Measurements from ENCODE around the gene NT5C. TPM values are rescaled to one million over a fixed set of nuclear protein-coding genes. Genes with fewer than 3 reads are reported as not detected.

NT5C gene
- polyA plus RNA-seq, 4 donors = 44.7 to 71.4 (median 61.9) TPM

DNA sequence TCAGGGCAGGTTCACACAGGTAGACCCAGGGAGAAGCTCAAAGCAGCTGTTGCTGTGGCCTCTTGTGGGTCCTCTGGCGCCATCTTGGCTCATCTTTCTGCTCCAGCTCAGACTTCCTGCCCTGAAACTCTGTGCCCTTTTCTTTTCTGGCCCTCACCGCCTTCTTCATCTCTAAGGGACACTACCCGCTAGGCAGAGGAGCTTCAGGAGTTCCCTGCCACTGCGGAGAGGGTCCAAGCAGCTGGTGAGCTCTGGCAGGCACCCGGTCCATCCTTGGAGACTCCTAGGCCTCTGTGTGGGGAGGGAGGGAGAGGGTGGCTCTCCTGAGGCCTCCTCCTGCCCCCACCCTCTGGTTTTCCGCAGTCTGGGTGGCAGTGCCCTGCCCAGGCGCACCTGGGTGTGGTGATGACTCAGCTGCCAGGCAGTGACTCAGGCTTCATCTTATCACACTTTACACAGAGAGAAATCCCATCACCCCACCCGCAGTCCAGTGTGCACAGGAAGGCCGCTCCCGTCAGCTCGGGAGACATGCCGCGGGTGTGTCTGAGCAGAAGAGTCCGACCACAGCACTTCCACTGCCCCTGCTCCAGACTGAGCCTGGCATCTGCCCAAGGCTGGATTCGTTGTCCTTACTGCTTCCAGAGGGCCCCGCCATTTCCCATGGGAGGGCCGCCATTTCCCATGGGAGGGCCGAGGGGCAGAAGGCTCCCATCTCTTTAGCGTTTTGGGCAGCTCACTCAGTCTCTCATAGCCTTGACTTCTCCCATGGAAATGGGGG is 7.3 kb downstream of the NT5C start:
- no peak for DNase-seq (ENCODE audit: low read depth in 4 of 4, low spot score in 2 of 4)

- no peak for DNase-seq (ENCODE audit: low read depth in 4 of 4, low spot score in 2 of 4)
Measured at GRCh38 chr17:75118307-75118706, 13.2 kb downstream of the NT5C start.

- no peak for DNase-seq (ENCODE audit: low read depth in 4 of 4, low spot score in 2 of 4)
Measured at GRCh38 chr17:75116737-75117136, 14.8 kb downstream of the NT5C start.

DNA sequence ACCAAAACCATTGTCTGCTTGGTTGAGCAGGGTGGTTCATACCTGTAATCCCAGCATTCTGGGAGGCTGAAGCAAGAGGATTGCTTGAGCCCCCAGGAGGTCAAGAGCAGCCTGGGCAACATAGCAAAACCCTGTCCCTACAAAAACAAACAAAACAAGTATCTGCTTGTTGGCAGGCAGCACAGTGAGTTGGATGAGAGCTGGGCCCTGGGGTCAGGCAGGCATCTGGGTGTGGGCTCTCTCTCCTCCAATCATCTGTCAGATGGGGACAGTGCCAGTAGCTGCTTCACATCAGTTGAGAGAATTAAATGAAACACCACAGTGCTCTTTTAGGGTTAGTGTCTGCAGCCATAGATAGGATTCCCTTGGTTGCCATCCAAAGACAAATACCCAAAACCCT is 16.0 kb downstream of the NT5C start:
- DNase-seq (ENCODE audit: low read depth in 4 of 4, low spot score in 2 of 4) = no peak

- no peak for DNase-seq (ENCODE audit: low read depth in 4 of 4, low spot score in 2 of 4)
Measured at GRCh38 chr17:75114552-75115314, 16.8 kb downstream of the NT5C start.

DNA sequence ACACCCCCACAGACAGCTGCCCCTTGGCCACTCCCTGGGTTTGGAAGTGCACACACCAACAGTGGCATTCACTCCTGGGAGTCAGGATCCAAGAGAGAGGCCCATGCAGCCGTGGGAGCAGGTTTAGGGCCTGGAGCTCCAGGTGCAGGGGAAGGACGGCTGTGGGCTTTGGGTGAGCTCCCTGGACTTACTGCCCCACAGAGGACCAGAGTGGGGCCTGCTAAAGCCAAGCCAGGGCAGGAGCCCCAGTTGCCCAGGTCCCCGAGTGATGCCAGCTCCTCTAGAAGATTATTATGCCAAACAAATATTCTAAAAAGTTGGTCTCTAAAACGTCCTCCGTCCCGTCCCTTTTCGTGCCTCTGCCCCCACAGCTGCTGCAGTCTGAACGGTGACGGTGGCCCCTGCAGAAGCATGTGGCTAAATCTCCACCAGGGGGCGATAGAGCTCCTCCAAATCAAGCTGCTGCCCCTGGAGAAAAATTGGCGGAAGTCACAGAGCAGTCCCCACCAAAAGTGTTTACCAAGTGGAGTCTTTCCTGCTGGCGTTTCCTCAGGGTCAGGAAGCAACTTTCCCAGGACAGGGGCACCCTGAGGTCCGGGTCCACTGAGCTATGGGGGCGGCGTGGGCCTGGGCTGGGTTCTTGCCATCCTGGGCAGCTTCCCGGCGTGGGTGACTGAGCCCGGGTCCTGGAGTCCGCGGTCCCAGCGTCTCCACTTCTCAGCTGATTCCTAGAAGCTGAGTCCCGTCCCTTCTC is 17.6 kb downstream of the NT5C start:
- peak; percentile 80 to 92 (median 86) for DNase-seq (ENCODE audit: low read depth in 4 of 4, low spot score in 2 of 4)

GRCh38 chr17:75111777-75112335 is 19.7 kb downstream of the NT5C start:
- no peak for DNase-seq (ENCODE audit: low read depth in 4 of 4, low spot score in 2 of 4)

DNA sequence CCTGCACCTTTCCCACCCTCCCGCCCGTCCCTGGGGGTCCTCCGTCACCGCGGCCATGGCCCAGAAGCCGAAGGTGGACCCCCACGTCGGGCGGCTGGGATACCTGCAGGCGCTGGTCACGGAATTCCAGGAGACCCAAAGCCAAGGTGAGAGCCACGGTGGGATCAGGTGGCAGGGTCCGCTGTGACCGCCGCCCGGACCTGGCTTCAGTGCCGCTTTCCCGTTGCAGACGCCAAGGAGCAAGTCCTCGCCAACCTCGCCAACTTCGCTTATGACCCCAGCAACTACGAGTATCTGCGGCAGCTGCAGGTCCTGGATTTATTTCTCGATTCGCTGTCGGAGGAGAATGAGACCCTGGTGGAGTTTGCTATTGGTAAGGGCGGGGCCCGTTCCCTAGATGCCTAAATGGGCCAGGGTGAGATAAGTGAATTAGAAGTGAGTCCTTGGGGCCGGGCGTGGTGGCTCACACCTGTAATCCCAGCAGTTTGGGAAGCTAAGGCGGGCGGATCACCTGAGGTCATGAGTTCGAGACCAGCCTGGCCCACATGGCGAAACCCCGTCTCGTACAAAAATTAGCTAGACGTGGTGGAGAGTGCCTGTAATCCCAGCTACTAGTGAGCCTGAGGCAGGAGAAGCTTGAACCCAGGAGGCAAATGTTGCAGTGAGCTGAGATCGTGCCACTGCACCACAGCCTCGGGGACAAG is 21.2 kb downstream of the NT5C start:
- no peak for DNase-seq (ENCODE audit: low read depth in 4 of 4, low spot score in 2 of 4)

DNA sequence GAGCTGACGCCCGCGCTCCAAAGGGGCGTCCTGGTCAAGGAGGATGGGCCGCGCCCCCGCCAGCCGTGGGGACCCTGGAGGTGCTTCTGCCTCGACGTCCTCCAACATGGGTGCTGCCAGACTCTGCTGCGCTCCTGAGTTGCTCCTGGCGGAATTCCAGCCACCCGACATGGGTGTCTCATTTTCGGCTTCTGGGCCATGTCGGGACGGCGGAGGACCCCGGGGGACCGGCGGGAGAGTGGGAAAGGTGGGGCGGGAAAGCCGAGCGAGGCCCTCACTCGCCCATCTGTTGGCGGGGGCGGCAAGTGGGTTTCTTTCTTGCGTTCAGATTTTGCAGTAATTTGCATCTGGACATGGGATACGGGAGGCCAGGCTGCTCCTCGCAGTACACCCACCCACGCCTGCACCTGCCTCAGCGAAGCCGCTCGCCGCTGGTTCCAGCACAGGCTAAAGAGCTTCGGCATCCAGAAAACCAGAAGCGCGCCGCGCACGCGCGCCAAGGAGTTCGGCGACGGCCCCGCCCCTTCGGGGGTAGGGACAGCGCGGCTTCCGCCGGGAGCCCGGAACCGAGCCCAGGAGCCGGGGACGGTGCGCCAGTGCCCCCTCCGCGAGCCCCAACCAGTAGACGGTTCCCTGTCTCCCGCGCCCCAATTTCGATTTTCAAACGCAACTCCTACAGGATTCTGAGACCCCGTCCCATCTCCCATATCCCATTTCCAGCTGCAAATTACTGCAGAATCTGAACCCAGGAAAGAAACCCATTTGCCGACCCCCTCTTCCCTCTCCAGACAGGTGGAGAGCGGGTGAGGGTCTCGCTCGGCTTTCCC is 21.9 kb downstream of the NT5C start, which contains the start of gene ARMC7:
ARMC7 (plus strand) TSS at position 563 of the 827 bp plus-strand sequence. CDS start 320 bp downstream, outside the sequence.
- peak in 1 of 4 donors; percentile 64 for DNase-seq (ENCODE audit: low read depth in 4 of 4, low spot score in 2 of 4)

- no peak for DNase-seq (ENCODE audit: low read depth in 4 of 4, low spot score in 2 of 4)
Measured at GRCh38 chr17:75109046-75109406, 22.5 kb downstream of the NT5C start.

DNA sequence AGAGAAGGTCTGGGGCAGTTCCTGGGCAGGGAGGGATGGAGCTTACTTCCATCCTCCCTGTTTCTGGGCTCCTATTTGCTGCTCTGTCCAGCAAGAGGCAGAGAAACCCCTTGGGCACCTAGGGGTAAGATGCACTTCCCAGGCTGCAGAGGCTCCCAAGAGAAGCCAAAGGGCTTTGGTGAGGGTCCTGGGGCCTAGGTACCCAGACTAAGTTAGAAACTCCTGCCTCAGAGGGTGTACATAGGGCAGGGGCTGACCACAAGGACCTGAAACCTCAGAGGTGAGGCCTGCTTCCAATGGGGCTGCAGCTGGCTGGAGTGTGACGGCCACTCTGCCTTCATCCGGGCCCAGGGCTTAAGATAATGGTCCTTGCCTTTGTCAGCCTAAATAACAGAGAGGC is 23.3 kb downstream of the NT5C start:
- no peak for DNase-seq (ENCODE audit: low read depth in 4 of 4, low spot score in 2 of 4)

DNA sequence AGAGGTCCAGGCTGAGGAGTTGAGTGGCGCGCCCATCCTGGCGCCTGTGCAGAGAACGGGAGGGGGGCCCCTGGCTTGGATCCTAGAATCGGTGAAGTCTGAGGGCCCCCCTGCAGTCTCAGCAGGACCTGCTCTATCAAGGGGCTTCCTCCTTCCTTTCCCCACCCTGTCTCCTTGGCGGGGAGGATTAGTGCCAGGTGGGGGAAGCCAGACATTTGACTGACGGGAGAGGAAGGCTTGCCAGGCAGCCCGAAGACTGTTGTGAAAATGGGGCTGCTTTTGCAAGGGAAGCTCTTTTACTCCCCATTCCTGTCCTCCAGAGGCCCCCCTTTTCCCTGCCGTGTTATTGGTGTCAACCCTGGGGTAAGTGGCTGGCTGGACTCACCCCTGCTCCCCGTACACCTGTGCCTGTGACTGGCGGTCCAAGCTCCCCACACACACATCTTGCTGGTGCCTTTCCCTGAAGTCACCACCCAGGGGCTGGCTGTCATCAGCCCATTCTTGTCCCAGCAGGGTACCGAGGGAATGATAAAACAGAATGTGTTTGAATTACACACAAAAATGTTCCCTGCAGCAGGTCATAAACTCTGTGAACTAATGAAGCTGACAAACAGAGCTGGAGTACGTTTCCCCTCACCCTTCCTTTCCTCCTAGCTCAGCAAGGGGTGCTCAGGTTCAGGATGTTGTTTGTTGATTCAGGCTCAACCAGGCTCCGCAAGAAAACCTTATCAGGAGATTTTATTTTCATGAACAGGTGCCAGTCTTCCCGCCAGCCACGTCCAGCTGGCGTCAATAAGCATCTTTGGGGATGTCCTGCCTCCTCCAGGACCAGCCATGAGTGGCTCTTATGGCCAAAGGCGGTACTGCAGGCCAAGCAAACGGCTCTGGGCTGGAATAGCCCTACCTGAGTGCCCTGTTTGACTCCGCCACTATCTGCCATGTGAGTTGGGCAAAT is 26.1 kb downstream of the NT5C start:
- no peak for DNase-seq (ENCODE audit: low read depth in 4 of 4, low spot score in 2 of 4)

DNA sequence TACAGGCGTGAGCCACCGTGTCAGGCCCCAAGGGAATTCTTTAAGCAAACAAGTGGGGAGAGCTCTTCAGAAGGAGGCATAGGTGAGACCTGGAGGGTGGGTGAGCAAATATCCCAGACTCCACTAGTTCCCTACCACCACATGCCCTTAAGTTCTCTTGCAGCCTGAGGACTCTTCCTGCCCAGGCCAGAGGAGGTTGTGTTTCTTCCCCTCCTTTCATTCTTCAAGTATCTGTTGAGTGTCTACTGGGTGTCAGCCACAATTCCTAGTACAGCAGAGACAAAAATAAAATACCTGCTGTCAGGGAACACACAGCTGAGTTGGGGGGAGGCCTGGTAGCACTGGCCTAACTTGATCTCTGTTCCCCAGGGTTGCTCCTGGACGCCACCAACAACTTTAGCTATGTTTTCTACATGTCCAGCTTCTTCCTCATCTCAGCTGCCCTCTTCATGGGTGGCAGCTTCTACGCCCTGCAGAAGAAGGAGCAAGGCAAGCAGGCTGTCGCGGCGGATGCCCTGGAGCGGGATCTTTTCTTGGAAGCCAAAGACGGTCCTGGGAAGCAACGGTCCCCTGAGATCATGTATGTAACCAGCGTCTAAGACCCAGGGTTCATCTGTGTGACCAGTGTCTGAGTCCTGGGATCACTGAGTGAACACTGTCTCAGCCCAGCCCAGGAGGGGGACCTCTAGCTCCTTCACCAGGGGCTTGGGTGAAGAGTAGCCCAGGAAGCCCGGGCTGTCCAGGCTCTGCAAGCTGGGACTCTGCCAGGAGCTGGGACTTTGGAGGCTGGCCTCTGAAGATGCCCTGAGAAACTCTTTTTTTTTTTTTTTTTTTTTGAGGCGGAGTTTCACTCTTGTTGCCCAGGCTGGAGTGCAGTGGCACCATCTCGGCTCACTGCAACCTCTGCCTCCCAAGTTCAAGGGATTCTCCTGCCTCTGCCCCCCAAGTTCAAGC is 27.7 kb downstream of the NT5C start:
- no peak for DNase-seq (ENCODE audit: low read depth in 4 of 4, low spot score in 2 of 4)

GRCh38 chr17:75102385-75102821 is 29.1 kb downstream of the NT5C start:
- no peak for DNase-seq (ENCODE audit: low read depth in 4 of 4, low spot score in 2 of 4)

DNA sequence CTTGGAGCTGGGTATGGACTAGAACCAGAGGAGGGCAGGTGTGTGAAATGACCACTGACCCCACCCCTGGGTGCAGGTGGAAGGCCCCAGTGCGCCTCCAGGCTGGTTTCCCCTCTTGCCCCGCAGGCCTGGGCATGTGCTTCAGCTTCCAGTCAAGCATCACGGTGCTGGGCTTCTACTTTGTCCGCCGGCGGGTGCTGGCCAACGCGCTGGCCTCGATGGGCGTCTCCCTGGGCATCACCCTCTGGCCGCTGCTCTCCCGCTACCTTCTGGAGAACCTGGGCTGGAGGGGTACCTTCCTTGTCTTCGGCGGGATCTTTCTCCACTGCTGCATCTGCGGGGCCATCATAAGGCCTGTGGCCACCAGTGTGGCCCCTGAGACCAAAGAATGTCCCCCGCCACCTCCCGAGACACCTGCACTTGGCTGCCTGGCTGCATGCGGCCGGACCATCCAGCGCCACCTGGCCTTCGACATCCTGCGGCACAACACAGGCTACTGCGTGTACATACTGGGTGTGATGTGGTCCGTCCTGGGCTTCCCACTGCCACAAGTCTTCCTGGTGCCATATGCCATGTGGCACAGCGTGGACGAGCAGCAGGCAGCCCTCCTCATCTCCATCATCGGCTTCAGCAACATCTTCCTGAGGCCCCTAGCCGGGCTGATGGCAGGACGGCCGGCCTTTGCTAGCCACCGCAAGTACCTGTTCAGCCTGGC is 31.5 kb downstream of the NT5C start:
- DNase-seq (ENCODE audit: low read depth in 4 of 4, low spot score in 2 of 4) = no peak

DNA sequence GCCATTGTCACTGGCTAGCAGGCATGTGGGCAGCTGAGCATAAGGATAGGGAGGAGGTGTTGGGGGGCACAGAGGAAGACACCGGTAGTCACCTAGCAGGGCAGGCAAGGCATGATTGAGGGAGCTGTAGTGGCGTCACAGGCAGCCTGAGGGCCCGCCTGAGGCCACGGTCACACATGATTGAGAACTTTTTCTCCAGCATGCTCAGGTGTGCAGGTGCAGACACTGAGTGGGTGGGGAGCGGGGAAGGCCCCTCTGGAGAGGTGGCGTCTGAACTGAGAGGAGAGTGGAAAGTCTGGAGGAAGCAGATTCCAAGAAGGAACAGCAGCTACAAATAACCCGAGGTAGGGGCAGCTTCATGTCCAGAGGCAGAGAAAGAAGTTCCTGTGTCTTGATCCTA is 32.7 kb downstream of the NT5C start:
- no peak for DNase-seq (ENCODE audit: low read depth in 4 of 4, low spot score in 2 of 4)
